ENCODE data around the gene TRIM7. TPM values are rescaled to one million over a fixed set of nuclear protein-coding genes. Genes with fewer than 3 reads are reported as not detected.

The TRIM7 gene
- total RNA-seq, 1 experiment from 2014 or later = 16.1 TPM

DNA sequence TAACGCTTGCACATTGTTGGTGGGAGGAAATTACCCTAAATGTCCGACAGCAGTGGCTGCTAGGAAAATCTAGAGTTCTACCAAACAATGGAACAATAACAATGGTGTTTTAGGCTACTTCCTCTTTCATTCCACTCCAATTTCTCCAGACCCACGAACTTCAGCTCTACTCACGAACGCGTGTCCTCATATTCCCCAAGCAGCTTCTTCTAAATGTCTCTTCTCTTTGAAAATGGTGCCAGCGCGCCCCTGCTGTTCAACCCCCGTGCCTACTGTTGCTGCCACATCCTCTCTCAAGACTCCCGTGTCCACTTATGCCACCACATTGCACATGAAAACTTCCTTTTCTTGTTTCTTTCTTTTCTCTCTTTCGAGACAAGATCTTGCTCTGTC is 32.0 kb downstream of the TRIM7 start:
- no peak for DNase-seq (ENCODE audit: low read depth)

DNA sequence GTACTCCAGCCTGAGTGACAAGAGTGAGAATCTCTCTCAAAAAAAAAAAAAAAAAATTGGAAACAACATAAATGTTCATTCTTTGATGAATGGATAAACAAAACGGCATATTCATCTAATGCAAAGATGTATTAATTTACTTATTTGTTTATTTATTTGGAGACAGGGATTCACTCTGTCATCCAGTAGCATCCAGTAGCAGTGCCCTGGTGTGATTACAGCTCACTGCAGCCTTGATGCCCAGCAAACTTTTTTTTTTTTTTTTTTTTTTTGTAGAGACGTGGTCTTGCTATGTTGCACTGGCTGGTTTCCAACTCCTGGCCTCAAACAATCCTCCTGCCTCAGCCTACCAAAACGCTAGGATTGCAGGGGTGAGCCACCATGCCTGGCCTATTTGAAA is 33.2 kb downstream of the TRIM7 start:
- DNase-seq (ENCODE audit: low read depth) = no peak

DNA sequence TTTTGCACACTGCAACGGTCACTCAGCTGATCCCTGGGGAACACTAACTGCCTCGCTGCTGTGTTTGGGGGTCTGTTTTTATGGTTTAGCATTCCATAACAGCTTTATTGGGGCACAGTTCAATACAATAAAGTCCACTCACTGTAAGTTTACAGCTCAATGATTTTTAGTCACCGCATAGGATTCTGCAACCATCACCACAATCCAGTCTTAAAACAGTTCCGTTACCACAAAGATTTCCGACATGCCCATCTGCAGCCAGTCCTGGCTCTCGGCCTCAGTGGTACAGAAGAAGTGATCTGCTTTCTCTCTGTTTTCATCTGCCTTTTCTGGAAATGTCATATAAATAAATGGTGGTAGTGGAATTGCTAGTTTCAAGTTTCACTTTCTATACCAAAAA is 34.0 kb downstream of the TRIM7 start:
- peak; percentile 52 for DNase-seq (ENCODE audit: low read depth)

DNA sequence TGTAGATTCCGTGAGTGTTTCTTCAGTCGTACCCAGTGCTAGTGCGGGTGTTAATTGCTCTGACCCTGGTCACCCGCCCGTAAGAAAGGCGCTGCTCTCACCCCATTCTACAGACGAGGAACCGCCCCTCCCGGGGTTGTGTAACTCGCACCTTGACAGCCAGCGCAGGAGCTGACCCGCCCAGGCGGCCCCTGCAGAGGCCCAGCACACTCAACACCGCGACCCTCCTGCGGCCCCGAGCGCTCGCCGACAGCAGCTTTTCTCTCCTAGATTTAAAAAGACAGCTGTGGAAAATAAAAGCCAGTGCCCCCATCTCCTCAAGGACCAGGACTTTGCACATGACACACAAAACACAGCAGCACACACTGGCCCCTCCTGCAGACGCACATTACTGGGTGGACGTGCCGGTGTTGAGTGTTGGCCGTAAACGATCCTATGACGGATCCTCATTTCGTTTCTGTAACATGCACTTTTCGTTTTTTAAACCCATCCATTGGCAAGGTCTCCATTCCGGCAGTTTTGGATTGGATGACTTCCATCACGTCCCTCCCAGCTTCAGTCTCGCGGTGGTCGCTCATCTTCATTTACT is 34.7 kb downstream of the TRIM7 start:
- DNase-seq (ENCODE audit: low read depth) = no peak

DNA sequence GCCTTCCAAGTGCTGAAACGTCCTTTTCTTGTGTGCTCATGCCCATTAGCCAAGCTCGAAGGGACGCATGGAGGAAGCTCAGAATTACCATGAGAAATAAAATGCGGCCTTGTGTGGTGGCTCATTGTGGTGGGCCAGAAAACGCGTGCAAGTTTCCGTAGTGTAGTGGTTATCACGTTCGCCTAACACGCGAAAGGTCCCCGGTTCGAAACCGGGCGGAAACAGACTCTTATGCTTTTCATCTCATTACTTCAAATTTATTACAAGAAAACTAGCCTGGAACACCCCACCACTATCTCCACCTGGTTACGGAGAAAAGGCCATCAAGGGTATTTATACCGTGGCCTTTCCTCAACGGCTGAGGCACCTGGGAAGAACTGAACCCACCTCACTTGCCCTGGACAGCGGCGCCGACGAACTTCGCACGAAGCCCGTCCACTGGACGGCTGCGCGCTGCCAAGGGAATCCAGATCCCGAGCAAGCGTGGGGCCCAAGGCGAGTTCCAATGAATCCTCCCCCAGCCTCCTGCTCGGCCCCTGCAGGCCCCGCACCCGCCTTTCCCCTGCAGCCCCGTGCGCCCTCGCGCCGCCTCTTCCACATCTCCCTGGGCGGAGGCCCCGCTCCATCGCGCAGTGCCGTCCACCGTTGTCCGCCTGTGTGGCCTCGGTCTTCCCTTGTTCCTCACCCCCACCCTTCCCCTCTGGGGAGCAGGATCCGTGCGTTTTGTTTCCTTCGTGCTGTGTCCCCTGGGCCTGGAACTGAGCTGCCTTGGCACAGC is 35.3 kb downstream of the TRIM7 start:
- DNase-seq (ENCODE audit: low read depth) = peak; percentile 60

DNA sequence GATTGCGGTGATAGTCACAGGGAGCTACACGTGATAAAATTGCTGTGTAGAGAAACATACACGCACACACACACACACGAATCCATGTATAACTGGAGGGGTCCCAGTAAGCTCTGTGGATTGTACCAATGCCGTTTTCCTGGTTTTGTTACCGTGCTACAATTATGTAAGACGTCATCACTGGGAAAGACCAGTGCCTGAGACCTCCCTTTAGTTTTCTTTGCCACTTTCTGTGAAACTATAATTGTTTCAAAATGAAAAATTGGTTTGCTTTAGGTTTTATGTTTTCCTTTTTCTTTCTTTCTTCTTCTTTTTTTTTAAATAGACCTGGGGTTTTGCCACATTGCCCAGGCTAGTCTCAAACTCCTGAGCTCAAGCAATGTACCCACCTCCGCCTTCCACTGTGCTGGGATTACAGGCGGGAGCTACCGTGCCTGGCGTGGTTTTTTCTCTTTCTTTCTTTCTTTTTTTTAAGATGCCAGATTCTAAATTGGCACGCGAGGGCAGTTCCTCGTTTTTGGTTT is 36.3 kb downstream of the TRIM7 start:
- DNase-seq (ENCODE audit: low read depth) = no peak

DNA sequence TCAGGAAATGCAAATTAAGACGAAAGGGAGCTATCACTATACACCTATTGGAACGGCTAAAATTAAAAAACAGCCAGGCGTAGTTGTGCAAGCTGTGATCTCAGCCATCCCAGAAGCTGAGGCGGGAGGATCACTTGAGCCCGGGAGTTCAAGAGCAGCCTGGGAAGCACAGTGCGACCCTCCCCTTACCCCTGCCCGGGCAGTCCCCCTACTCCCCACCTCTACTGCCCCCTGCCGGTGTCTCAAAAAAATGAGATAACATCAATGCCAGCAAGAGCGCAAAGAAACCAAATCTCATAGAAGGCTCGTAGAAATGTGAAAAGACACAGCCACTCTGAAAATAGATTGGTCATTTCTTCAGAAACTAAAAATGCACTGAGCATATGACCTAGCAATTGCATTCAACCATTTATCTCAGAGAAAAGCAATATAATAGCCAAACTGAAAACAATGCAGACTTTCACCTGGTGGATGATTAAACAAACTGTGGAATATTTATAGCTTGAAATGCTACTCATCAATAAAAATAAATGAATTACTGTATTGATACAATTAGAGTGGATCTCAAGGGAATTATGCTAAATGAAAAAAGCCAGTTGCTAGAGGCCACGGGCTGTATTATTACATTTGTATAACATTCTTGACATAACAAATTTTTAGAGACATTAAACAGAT is 37.0 kb downstream of the TRIM7 start:
- DNase-seq (ENCODE audit: low read depth) = peak; percentile 29

DNA sequence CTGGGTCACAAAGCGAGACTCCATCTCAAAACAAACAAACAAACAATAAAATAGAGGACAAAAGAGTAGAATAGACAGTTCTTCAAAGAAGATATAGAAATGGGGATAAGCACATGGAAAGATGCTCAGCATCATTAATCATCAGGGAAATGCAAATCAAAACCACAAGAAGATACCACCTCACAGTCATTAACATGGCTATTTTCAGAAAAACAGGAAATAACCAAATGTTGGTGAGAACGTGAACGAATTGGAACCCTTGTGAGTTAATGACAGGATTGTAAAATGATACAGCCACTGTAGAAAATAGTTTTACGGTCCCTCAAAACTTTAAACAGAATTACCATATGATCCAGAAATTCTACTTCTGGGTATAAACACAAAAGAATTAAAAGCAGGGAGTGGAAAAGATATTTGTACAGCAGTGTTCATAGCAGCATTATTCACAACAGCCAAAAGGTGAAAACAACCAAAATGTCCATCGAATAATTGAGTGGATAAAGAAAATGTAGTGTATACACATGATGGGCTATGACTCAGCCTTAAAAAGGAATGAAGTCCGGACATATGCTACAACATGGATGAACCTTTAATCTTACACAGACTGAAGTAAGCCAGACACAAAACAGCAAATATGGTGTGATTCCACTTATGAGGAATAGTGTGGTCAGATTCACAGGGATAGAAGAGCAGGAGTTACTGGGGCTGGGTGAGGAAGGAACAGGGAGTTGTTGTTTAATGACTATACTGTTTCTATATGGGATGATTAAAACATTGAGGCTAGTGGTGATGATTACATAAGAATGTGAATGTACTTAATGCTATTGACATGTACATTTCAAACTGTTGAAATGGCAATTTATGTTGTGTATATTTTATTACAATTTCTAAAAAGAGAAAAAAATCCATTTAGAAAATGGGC is 37.9 kb downstream of the TRIM7 start:
- DNase-seq (ENCODE audit: low read depth) = peak; percentile 29

DNA sequence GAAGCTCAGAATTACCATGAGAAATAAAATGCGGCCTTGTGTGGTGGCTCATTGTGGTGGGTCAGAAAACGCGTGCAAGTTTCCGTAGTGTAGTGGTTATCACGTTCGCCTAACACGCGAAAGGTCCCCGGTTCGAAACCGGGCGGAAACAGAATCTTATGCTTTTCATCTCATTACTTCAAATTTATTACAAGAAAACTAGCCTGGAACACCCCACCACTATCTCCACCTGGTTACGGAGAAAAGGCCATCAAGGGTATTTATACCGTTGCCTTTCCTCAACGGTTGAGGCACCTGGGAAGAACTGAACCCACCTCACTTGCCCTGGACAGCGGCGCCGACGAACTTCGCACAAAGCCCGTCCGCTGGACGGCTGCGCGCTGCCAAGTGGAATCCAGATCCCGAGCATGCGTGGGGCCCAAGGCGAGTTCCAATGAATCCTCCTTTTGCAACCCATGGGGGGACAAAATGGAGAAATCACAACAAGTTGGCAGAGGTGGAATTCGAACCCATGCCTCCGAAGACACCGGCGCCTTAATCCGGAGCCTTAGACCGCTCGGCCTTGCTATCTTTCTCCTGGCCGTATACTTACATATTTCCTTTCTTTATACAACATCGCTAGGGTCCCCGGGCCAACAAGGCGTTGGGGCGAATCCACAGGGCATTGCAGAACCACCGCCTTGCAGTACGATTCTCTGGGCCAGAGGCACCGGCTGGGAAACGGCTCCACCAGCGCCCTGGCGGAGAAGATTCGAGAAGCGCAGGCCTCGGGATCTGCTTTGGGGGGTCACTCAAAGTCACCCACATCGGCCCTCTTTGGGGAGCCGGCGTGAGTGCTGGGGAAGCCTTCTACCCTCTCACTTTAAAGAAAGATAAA is 40.7 kb downstream of the TRIM7 start:
- DNase-seq (ENCODE audit: low read depth) = no peak

DNA sequence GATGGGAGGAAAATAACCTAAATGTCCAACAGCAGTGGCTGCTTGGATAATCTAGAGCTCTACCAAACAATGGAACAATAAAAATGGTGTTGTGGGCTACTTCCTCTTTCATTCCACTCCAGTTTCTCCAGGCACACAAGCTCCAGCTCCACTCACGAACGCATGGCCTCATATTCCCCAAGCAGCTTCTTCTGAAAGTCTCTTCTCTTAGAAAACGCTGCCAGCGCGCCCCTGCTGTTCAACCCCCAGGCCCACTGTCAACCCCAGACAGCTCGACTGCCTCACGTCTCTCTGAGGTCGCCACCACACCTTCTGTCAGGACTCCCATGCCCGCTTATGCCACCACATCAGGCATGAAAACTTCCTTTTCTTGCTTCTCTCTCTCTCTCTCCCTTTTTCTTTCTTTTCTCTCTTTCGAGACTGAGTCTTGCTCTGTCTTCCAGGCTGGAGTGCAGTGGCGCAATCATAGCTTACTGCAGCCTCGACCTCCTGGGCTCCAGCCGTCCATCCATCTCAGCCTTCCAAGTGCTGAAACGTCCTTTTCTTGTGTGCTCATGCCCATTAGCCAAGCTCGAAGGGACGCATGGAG is 41.4 kb downstream of the TRIM7 start:
- DNase-seq (ENCODE audit: low read depth) = no peak

DNA sequence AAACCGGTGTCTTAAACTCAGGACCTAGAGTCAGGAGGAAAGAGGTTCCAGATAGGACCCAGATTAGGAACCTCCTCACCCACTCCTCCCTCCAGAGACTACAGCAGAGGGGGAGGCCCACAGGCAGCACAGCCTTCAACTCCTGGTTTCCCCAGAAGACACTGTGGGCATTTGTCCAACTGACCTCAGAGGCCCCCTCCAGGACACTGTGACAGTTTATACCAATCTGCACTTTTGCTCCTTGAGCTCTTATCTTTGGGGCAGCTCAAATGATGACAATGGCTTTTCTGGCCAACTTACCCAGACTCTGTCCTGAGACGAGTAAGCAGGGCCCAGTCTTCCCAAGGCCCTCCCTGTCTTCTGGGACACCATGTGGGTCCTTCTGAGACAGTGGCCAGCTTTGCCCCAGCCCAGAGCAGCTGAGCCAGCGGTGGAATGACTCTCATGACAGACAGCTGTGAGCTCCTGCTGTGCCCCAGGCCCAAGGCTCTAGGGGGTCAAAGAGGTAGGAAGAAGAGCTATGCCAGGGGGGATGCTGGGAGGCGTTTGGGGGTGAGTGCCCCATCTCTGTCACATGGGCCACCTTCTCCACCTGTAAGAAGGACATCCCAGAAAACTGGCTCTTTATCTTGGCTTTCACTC is 43.3 kb downstream of the TRIM7 start:
- DNase-seq (ENCODE audit: low read depth) = no peak

DNA sequence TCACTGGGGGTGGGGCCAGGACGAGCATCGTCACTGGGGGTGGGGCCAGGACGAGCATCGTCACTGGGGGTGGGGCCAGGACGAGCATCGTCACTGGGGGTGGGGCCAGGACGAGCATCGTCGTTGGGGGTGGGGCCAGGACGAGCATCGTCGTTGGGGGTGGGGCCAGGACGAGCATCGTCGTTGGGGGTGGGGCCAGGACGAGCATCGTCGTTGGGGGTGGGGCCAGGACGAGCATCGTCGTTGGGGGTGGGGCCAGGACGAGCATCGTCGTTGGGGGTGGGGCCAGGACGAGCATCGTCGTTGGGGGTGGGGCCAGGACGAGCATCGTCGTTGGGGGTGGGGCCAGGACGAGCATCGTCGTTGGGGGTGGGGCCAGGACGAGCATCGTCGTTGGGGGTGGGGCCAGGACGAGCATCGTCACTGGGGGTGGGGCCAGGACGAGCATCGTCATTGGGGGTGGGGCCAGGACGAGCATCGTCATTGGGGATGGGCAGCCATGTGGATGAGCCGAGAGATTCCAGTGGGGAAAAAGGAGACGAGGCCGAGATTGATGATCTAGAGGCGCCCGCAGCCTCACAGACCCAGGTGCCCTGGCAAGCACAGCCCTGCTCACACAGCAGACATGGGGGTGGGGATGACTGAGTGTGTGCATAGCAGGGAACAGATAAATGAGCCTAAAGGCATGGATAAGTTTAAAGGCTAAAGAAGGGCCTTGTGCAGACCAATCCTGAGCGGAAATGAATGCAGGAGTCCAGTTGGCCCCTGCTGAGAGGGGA is 44.1 kb downstream of the TRIM7 start:
- DNase-seq (ENCODE audit: low read depth) = peak; percentile 78

DNA sequence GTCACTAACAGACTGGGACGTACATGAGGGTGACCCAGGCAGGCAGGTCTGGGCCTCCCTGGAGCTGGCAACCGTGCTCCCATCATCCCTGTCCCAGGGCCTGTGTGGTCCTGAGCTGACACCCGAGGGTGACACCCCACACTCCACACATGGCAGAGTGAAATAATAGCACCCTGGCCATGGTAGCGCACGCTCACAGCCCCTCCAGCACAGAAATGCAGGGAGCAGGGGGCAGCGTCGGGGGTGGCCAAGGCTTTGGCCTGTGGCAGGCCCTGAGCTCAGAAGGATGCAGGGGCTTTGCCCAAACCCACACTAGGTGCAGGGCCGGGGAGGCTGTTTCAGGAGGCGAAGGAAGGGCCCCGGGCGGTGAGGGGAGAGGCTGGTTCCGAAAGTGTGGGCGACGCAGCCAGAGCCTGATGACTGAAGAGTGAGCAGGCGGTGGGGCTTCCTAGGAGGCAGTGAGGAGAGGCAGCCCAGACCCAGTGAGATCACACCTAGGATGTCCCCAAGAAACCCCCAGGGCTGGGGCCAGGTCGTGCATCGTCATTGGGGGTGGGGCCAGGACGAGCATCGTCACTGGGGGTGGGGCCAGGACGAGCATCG is 44.7 kb downstream of the TRIM7 start:
- peak; percentile 65 for DNase-seq (ENCODE audit: low read depth)

DNA sequence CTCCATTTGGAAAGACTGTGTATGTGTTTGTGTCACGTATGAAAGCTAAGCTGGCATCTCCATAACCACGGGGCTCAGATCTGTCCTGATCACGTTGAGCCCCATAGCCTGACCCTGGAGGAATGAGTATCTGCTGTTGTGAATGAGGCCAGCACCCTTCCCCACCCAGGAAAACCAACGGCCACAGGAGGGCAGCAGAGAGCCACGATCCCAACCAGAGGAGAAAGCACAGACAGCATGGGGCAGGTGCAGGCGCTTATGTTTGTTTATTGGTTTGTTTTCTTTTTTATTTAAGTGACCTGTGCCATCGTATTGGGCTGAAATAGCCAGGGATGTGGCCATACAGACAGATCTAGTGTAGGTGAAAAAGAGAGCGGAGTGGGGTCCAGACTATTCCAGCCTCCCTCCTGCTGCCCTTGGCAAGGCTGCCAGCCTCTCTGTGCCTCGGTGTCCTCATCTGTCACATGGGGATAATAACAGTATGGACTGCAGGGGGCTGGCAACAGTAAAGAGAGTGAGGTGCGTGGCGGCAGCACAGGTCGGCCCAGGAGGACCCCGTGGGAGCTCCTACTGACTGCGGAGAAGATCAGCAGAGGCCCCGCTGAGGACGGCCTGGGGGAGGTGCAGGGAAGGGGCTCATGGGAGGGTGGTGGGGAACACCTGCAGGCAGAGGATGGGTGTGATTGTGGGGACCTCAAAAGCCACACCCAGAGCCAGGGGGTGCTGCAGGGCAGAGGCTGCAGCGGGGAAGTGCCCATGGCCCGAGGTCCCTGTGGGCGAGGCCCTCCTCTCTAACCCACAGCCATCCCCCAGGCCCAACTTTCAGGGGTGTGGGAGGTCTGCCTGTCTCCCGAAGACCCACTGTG is 45.5 kb downstream of the TRIM7 start:
- DNase-seq (ENCODE audit: low read depth) = peak; percentile 71

DNA sequence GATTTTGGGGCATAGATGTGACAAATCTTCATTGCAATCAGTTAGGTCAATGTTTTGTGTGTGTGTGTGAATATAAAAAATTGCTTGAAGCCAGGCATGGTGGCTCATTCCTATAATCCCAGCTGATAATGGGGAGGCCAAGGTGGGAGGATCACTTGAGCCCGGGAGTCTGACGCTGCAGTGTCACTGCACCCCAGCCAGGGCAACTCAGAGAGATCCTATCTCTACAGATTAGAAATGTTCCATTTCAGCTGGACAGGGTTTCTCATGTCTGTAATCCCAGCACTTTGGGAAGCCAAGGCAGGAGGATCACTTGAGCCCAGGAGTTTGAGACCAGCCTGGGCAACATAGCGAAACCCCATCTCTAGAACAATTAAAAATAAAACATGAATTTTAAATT is 46.1 kb downstream of the TRIM7 start:
- DNase-seq (ENCODE audit: low read depth) = no peak

DNA sequence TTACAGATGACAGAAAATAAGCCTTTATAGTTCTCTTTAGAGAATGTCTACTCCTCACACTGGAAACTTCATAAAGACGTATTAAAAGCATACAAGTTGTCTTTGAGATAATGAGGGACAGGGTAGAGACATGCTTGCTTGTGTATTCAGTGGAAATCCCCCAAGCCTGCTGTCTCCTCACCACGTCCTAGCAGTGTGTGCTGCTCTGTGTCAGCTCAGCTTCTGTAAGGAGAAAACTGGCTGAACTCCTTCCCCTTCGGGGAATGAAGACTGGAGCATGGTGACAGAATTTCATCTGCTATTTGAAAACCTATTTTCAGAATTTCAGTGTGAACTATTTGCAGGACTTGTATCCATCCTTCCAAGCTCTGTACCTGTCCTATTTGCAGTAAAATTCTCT is 48.2 kb downstream of the TRIM7 start:
- no peak for DNase-seq (ENCODE audit: low read depth)

DNA sequence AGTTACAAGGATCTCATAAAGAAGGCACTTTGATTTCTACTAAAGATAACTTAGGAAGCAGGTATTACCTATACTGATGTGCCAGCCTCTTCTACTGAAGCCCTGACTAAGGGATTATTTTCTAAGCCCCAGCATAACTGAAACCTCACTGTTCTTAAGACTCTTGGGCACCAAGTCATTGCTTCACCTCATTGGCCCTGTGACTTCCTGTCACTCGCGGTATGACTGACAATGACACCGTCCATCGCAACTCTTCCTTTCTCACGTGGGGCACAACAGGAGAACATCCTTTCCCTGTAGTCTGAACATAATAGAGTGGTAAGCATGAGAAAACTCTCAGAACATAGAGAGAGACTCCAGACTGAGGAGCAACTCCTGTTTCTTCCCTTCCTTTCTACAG is 51.2 kb downstream of the TRIM7 start:
- no peak for DNase-seq (ENCODE audit: low read depth)

DNA sequence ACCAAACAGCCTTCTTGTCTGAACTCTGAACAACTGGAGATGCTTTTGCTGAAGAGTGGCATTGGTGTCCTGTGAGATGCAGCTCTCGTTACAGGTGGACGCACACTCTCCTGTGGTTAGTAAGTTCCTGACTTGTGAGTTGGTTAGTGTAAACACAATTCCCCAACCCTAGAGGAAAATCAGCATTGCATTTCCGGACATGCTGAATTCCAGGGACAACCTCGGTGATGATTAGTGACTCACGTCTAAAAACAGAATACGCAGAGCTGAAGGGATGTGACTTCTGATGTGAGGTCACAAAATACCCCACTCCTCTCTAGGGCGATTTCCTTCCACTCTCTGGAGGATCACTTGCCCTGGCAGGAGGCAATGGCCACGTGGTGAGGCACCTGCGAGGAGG is 52.6 kb downstream of the TRIM7 start:
- DNase-seq (ENCODE audit: low read depth) = peak; percentile 79
